Cardiac fibroblast (primary cell): ENCODE results near the gene PODXL.
A peak's percentile ranks its signal among the peaks of the same experiment; 100 is the strongest.

Source experiments
- DNase-seq, 2 donors: peaks; one replicate each; pipeline versions ENCODE4 v3.0.0 to v3.0.0-alpha.2; 2010; ENCODE audit warnings: low read depth in 2 of 2
- H3K4me3 ChIP-seq, 2 donors: replicated peaks in 1 of 2; 1 replicate in 1 of 2; 2 replicates in 1 of 2; pipeline ENCODE4 v1.5.1; 2011; ENCODE audit warnings: low read depth in 2 of 2, low read length in 2 of 2, mild to moderate bottlenecking in 2 of 2, moderate library complexity in 1 of 2
- TF ChIP-seq, protein P1 (sequence below): IDR thresholded peaks from one replicate; pipeline ENCODE4 v1.5.1; 2011; ENCODE audit warnings: low read depth, mild to moderate bottlenecking, low read length, inconsistent platforms

PODXL gene

GRCh38 chr7:131544021-131544420 lies 12.4 kb downstream of the PODXL start:
- no peak overlapping the region for H3K4me3 ChIP-seq
- DNase-seq: no peak
- TF ChIP-seq, protein P1, sequence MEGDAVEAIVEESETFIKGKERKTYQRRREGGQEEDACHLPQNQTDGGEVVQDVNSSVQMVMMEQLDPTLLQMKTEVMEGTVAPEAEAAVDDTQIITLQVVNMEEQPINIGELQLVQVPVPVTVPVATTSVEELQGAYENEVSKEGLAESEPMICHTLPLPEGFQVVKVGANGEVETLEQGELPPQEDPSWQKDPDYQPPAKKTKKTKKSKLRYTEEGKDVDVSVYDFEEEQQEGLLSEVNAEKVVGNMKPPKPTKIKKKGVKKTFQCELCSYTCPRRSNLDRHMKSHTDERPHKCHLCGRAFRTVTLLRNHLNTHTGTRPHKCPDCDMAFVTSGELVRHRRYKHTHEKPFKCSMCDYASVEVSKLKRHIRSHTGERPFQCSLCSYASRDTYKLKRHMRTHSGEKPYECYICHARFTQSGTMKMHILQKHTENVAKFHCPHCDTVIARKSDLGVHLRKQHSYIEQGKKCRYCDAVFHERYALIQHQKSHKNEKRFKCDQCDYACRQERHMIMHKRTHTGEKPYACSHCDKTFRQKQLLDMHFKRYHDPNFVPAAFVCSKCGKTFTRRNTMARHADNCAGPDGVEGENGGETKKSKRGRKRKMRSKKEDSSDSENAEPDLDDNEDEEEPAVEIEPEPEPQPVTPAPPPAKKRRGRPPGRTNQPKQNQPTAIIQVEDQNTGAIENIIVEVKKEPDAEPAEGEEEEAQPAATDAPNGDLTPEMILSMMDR: no peak

GRCh38 chr7:131543298-131543697 lies 13.1 kb downstream of the PODXL start:
- H3K4me3 ChIP-seq: no peak overlapping the region
- TF ChIP-seq, protein P1: no peak
- DNase-seq: no peak

GRCh38 chr7:131540491-131541162 lies 15.8 kb downstream of the PODXL start:
- DNase-seq: peak in 1 of 2 donors; percentile 11
- TF ChIP-seq, protein P1: peak; percentile 26
- no peak overlapping the region for H3K4me3 ChIP-seq

- TF ChIP-seq, protein P1: no peak
- no peak for DNase-seq
- no peak overlapping the region for H3K4me3 ChIP-seq
Measured at GRCh38 chr7:131538813-131539179, 17.6 kb downstream of the PODXL start.

DNA sequence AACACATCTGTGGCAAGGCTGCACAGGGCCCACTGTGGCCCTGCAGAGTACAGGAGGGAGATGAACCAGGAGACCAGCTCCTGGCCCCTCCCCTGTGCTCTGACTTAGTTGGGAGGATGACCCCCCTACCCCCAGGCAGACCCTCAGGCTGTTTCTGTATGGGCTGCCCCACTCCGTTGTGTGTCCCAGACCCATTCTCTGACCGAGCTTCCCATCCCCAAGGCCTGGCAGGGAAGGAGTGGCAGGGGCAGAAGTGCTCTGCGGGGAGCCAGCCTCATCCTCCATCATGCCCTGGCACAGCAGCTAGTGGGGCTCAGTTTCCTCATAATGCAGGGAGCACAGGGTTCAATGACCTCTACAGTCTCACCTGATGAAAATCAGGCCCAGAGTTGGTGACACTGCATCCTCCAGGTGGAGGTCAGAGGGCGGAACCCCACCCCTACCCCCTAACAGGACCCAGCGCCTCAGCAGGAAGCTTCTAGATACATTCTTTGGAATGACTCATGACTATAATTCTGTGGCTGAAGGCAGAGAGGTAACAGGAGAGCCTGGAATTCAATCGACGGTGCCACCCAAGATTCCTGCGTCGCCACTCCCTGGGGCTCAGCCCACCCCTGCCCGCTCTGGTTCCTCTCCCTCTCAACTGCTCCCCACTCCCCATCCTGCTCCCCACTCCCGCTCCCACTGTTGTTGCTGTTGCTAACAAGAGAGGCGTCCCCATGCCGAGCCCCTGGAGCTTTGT lies 18.2 kb downstream of the PODXL start:
- H3K4me3 ChIP-seq: no peak overlapping the region
- DNase-seq: no peak
- TF ChIP-seq, protein P1: no peak

DNA sequence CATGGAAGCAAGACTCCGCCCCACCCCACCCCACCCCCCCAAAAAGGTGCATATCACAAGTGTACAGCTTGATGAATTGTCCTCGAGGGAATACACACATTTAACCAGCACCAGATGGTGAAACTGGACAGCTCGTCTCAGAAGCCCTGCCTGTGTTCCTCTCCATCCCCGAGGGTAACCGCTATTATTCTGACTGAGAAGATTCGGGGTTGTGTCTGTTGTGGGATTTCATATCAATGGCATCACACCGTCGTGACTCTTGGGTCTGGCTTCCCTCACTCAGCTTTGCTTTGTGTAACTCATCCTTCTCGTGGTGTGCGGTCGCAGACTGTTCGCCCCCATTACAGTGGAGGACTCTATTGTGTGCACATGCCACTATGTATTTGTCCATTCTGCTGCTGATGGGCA lies 18.9 kb downstream of the PODXL start:
- TF ChIP-seq, protein P1: no peak
- H3K4me3 ChIP-seq: no peak overlapping the region

More for the DNA sequence above, 18.9 kb downstream of the PODXL start:
- no peak for DNase-seq
